ENCODE data around the gene RHEX. TPM values are rescaled to one million over a fixed set of nuclear protein-coding genes. Genes with fewer than 3 reads are reported as not detected.

RHEX gene, protein sequence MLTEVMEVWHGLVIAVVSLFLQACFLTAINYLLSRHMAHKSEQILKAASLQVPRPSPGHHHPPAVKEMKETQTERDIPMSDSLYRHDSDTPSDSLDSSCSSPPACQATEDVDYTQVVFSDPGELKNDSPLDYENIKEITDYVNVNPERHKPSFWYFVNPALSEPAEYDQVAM
- total RNA-seq: not detected in 2 replicates

DNA sequence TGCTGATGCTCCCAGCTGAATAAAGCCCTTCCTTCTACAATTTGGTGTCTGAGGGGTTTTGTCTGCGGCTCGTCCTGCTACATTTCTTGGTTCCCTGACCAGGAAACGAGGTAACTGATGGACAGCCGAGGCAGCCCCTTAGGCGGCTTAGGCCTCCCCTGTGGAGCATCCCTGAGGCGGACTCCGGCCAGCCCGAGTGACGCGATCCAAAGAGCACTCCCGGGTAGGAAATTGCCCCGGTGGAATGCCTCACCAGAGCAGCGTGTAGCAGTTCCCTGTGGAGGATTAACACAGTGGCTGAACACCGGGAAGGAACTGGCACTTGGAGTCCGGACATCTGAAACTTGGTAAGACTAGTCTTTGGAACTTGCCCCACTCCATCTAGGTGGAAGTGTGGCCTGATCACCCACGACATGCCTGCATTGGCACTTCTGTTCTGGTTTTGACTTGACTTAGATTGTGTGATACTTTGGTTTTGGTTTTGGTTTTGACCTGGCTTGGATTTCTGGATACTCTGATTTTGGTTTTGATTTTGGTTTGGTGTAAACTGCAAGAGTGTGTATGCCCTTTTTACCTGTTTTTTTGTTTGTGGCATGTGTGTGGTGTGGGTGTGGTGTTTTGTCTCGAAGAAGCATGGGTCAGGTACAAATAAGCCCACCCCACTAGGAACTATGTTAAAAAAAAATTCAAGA lies at the start of gene RHEX:
TSS of gene RHEX (plus strand) at position 255 of the 692 bp plus-strand sequence. CDS start 44,656 bp downstream, outside the sequence.

DNA sequence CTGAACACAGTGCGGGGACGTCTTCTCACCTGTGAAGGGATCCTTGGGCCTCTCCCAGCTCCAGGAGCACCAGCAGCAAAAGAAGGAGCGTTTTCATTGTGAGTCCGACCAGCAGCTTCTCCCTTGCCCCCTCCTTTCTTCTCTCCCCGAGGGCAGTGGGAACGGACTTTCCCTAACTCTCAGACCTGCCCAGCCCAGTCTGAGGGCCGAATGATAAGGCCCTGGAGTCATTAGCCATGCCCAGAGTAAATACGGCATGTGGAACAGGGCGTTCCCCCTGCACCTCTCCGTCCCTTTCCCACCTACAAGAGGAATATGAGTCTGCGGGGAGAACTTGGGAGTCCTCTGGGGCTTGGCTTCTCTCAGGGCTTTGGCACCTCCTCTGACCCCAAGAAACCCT lies 29.3 kb upstream of the RHEX start, which contains the start of gene CTSE:
TSS of gene CTSE (minus strand) at position 201 of the 400 bp plus-strand sequence. CDS start at position 97, 104 bp downstream.

DNA sequence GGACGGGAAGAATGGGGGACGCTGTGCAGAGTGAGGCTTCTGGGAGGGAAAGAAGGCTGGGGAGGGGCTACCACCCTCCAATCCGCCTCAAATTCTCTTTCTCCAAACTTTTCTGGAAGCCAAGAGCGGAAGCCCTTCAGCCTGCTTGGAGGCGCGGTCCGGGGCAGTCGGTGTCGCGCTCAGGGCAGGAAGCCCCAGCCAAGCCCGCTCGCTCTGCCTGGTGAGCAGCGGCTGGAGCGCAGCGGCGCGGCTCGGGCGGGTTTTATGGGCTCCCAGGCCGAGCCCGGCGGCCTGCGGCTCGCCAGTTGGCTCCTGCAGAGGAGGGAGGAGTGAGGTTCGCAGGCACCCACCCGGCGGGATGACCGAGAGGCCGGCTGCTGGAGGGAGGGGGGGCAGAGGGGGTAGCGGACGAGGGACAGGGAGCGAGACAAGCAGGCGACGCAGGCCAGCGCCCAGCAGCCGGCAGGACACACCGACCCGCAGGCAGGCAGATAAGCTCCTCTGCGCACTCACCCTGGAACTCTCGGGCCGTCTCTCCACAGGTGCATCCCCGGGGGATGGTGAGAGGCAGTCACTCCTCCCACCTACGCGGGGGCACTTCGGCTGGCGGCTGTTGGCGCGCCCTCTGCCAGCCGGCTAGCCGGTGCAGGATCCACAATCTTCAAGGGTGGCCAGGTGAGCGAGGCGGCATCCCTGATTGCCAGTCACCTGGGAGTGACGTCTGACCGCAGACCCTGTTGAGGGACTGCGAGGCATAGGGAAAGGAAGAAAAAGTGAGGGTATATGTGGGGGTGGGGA lies 64.4 kb downstream of the RHEX start, which contains the start of gene AVPR1B:
TSS of gene AVPR1B (minus strand) at position 238 of the 798 bp plus-strand sequence. CDS start 498 bp downstream, outside the sequence.

Other genes starting within 250 kb of the RHEX start
- 20.0 and 20.3 TPM in 2 replicates for gene SLC41A1, start 240.0 kb upstream of the RHEX start, total RNA-seq
- under 0.01 TPM in 2 replicates for gene PM20D1, start 203.0 kb upstream of the RHEX start, total RNA-seq
- not detected in 2 replicates for gene SLC26A9, start 109.7 kb upstream of the RHEX start, total RNA-seq
- gene RAB7B, start 49.8 kb upstream of the RHEX start, total RNA-seq: 3.1 and 3.7 TPM in 2 replicates
- not detected in 2 replicates for gene CTSE, start 29.3 kb upstream of the RHEX start, total RNA-seq
- gene AVPR1B, start 64.2 kb downstream of the RHEX start, total RNA-seq: not detected in 2 replicates
- gene FAM72A, start 149.7 kb downstream of the RHEX start, total RNA-seq: 1.4 and 7.3 TPM in 2 replicates
- gene SRGAP2, start 150.4 kb downstream of the RHEX start, total RNA-seq: 35.7 and 47.4 TPM in 2 replicates

Measured in regular cardiac myocyte (primary cell).